GM19467 (cell line): ENCODE data around the gene ZMYND10.

Source experiments
- ATAC-seq: cut with Tn5 transposase; IDR thresholded peaks from one replicate; pipeline ENCODE4 v1.9.1; 2021; ENCODE audit warnings: mild to moderate bottlenecking, moderate library complexity; ENCODE audit not compliant: unreplicated experiment

ZMYND10 gene

GRCh38 chr3:50350213-50350526 is 4.6 kb upstream of the ZMYND10 start:
- no peak for ATAC-seq

- ATAC-seq, result no peak
Observed at GRCh38 chr3:50347187-50347813, 1.8 kb upstream of the ZMYND10 start.

- no peak for ATAC-seq
Observed at GRCh38 chr3:50345008-50345407, 524 bp downstream of the ZMYND10 start.

GRCh38 chr3:50342813-50343633 is 2.5 kb downstream of the ZMYND10 start:
- no peak for ATAC-seq

- no peak for ATAC-seq
Observed at GRCh38 chr3:50341996-50342650, 3.4 kb downstream of the ZMYND10 start.

GRCh38 chr3:50341537-50341936 is 4.0 kb downstream of the ZMYND10 start:
- no peak for ATAC-seq

GRCh38 chr3:50340448-50341329 is 4.8 kb downstream of the ZMYND10 start, which contains the start of gene RASSF1:
RASSF1 (minus strand) TSS chr3:50340836; CDS start chr3:50340805, 31 bp downstream.
- no peak for ATAC-seq

GRCh38 chr3:50340147-50340447 is 5.4 kb downstream of the ZMYND10 start:
- no peak for ATAC-seq

- ATAC-seq, result no peak
Observed at GRCh38 chr3:50339485-50340146, 5.9 kb downstream of the ZMYND10 start.

GRCh38 chr3:50338965-50339364 is 6.6 kb downstream of the ZMYND10 start:
- ATAC-seq, result no peak

- ATAC-seq, result peak; percentile 68
Observed at GRCh38 chr3:50337175-50337861, 8.2 kb downstream of the ZMYND10 start.

GRCh38 chr3:50336452-50337174 is 8.9 kb downstream of the ZMYND10 start:
- ATAC-seq, result peak; percentile 32

- ATAC-seq, result no peak
Observed at GRCh38 chr3:50334339-50335075, 11.0 kb downstream of the ZMYND10 start.

- no peak for ATAC-seq
Observed at GRCh38 chr3:50333744-50334328, 11.7 kb downstream of the ZMYND10 start.

GRCh38 chr3:50331364-50331907 is 14.1 kb downstream of the ZMYND10 start:
- no peak for ATAC-seq

GRCh38 chr3:50330330-50330729 is 15.2 kb downstream of the ZMYND10 start:
- ATAC-seq, result no peak

- peak; percentile 73 for ATAC-seq
Observed at GRCh38 chr3:50327943-50328691, 17.4 kb downstream of the ZMYND10 start, which contains the start of gene TUSC2. TUSC2 (minus strand) TSS chr3:50328223; CDS start chr3:50328099, 124 bp downstream.
